ENCODE data around the gene FBF1. TPM values are rescaled to one million over a fixed set of nuclear protein-coding genes. Genes with fewer than 3 reads are reported as not detected.
A peak's percentile ranks its signal among the peaks of the same experiment; 100 is the strongest.

FBF1 gene
- total RNA-seq, 2 donors from 2014 or later, result 2.6 to 4.2 TPM

DNA sequence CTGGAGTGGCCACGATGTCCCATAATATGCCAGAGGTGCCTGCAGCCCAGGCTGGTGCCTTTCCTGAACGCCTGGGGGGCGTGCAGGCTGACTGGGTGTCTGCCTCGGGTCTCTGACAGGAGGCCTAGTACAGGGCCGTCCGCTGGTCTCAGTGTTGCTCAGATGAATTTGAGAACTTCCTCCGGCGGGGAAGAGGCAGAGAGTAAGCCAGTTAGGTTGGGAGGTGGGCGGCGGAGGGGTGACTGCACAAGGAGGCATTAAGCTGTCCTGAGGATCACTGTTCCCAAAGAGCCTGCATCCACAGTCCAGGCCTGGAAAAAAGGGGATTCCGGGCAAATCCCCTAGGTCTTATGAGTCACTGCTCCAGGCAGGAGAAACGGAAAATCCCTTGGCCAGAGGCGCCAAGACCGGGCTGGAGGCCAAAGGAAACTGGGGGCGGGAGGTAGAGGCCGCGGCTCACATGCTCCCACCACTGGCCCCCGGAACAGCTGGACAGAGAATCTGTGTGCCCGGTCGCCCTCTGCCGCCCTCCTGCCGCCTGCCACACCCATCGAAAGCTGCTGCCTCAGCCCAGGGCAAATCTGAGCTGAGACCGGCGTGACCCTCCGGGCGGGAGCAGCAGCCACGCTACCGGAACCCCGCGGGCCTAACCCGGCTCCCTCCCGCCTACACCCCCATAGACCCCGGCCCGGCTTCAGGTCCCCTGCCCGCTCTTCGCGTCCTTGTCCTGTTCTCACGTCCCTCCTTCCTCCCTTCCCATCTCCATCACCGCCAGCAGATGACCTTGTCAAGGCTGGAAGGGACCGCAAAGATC is 63.7 kb downstream of the FBF1 start:
- peak; percentile 82 to 95 (median 90) for DNase-seq
- peak; percentile 57 for ATAC-seq
- peaks cover 51% of the 10 kb centered on the region for H3K4me1 ChIP-seq
- WGBS, 2 donors, result 17 to 22% methylated on average over 19 to 39 of the region's 41 CpGs
- intact Hi-C loops (cut with DNase I), result no loop called here
- no peaks in the 10 kb centered on the region for H3K9me3 ChIP-seq
- no peaks in the 10 kb centered on the region for H3K27me3 ChIP-seq
- no peaks in the 10 kb centered on the region for H3K36me3 ChIP-seq (replicated peaks in 1 of 2; ENCODE audit: insufficient read depth in 1 of 2, low read depth in 2 of 2)
- H3K27ac ChIP-seq, result peak overlapping the region; percentile 93 to 99 (median 93)
- peak overlapping the region in 1 of 2 donors; percentile 27 for H3K4me3 ChIP-seq
- peak; percentile 8 to 79 (median 73) for TF ChIP-seq POLR2A (IDR thresholded peaks at IDR 0.05)
- TF ChIP-seq, protein P1, sequence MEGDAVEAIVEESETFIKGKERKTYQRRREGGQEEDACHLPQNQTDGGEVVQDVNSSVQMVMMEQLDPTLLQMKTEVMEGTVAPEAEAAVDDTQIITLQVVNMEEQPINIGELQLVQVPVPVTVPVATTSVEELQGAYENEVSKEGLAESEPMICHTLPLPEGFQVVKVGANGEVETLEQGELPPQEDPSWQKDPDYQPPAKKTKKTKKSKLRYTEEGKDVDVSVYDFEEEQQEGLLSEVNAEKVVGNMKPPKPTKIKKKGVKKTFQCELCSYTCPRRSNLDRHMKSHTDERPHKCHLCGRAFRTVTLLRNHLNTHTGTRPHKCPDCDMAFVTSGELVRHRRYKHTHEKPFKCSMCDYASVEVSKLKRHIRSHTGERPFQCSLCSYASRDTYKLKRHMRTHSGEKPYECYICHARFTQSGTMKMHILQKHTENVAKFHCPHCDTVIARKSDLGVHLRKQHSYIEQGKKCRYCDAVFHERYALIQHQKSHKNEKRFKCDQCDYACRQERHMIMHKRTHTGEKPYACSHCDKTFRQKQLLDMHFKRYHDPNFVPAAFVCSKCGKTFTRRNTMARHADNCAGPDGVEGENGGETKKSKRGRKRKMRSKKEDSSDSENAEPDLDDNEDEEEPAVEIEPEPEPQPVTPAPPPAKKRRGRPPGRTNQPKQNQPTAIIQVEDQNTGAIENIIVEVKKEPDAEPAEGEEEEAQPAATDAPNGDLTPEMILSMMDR (IDR thresholded peaks at IDR 0.05), result peak in 1 of 7 experiments; percentile 26

- 34 to 51% methylated on average over 14 to 25 of the region's 26 CpGs for WGBS, 2 donors
- intact Hi-C loops (cut with DNase I), result no loop called here
These were observed 64.5 kb downstream of the FBF1 start for GRCh38 chr17:75876190-75876937.

DNA sequence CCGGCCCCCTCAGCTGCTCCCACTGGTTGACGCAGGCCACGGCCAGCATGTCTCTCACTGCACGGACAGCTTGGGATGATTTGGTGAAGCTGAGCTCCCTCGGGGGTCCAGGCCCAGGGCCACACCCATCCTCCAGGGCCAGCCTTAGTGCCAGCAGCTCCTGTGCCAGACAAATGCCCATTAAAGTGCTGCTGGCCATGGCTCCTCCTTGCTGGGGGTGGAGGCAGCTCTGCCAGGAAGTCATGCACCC is 65.0 kb downstream of the FBF1 start:
- peak overlapping the region; percentile 93 to 99 (median 93) for H3K27ac ChIP-seq
- no peak for ATAC-seq

More at GRCh38 chr17:75876190-75876937, 64.5 kb downstream of the FBF1 start:
- TF ChIP-seq POLR2A (IDR thresholded peaks at IDR 0.05), result peak; percentile 59 to 64 (median 62)
- TF ChIP-seq, protein P1 (IDR thresholded peaks at IDR 0.05), result peak in 3 of 7 experiments; percentile 13 to 37 (median 21)
- peak overlapping the region; percentile 93 to 99 (median 93) for H3K27ac ChIP-seq
- H3K27me3 ChIP-seq, result no peaks in the 10 kb centered on the region
- no peak overlapping the region for H3K4me3 ChIP-seq
- peaks cover 51% of the 10 kb centered on the region for H3K4me1 ChIP-seq
- H3K36me3 ChIP-seq (replicated peaks in 1 of 2; ENCODE audit: insufficient read depth in 1 of 2, low read depth in 2 of 2), result no peaks in the 10 kb centered on the region
- H3K9me3 ChIP-seq, result no peaks in the 10 kb centered on the region
- ATAC-seq (peak; percentile 49), DNase-seq (peak; percentile 70 to 97 (median 86))

GRCh38 chr17:75875182-75875939 is 65.5 kb downstream of the FBF1 start:
- Histone ChIP-seq H3K4me1 (peaks cover 51% of the 10 kb centered on the region), H3K27me3 (no peaks in the 10 kb centered on the region), H3K27ac (peak overlapping the region; percentile 93 to 99 (median 93)), H3K4me3 (no peak overlapping the region), H3K36me3 (replicated peaks in 1 of 2; ENCODE audit: insufficient read depth in 1 of 2, low read depth in 2 of 2) (no peaks in the 10 kb centered on the region), H3K9me3 (no peaks in the 10 kb centered on the region)
- intact Hi-C loops (cut with DNase I), result no loop called here
- no peak for TF ChIP-seq POLR2A (IDR thresholded peaks at IDR 0.05)
- TF ChIP-seq, protein P1 (IDR thresholded peaks at IDR 0.05), result no peak
- DNase-seq (peak in 3 of 4 donors; percentile 50 to 81 (median 55)), ATAC-seq (no peak)
- WGBS, 2 donors, result 76 to 78% methylated on average over 4 to 13 of the region's 18 CpGs

More for the DNA sequence above, 65.0 kb downstream of the FBF1 start:
- no CpG with 5 or more reads among the region's 5 CpGs for WGBS, 2 donors
- no peak for TF ChIP-seq POLR2A (IDR thresholded peaks at IDR 0.05)
- Histone ChIP-seq H3K36me3 (replicated peaks in 1 of 2; ENCODE audit: insufficient read depth in 1 of 2, low read depth in 2 of 2) (no peaks in the 10 kb centered on the region), H3K4me3 (no peak overlapping the region), H3K4me1 (peaks cover 51% of the 10 kb centered on the region), H3K27me3 (no peaks in the 10 kb centered on the region), H3K9me3 (no peaks in the 10 kb centered on the region)
- intact Hi-C loops (cut with DNase I), result no loop called here
- DNase-seq, result peak in 1 of 4 donors; percentile 67
